ENCODE results near the gene IL17REL. TPM values are rescaled to one million over a fixed set of nuclear protein-coding genes. Genes with fewer than 3 reads are reported as not detected.

Gene IL17REL
- total and polyA plus RNA-seq, 2 of the 13 experiments (the other 11 are each of a cell fraction or from before 2014, with no cell fraction given), result not detected

DNA sequence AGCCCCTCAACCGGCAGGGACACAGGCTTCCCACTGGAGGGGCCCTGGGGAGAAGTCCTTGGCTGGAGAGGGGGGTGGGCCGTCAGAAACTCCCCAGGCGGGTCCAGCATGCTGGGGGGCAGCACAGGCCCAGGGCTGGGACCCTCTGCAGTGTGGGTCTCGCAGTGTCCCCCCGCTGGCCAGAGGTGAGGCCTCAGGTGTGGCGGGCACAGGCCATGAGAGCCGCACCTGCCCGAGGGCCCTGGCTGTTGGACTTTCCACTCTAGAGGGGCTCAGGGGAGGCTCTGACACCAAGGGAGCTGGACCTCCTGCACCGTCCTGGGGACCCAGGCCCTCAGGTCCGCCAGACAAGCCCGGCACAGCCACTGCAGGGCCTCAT is 62.7 kb downstream of the IL17REL start (continued):
- no peak for TF ChIP-seq KAT7 (CRISPR knock-in tag; IDR thresholded peaks at IDR 0.05; ENCODE audit: borderline replicate concordance)
- no peak for TF ChIP-seq ZZZ3 (CRISPR knock-in tag; IDR thresholded peaks at IDR 0.05; ENCODE audit: borderline replicate concordance)
- TF ChIP-seq, protein P1, sequence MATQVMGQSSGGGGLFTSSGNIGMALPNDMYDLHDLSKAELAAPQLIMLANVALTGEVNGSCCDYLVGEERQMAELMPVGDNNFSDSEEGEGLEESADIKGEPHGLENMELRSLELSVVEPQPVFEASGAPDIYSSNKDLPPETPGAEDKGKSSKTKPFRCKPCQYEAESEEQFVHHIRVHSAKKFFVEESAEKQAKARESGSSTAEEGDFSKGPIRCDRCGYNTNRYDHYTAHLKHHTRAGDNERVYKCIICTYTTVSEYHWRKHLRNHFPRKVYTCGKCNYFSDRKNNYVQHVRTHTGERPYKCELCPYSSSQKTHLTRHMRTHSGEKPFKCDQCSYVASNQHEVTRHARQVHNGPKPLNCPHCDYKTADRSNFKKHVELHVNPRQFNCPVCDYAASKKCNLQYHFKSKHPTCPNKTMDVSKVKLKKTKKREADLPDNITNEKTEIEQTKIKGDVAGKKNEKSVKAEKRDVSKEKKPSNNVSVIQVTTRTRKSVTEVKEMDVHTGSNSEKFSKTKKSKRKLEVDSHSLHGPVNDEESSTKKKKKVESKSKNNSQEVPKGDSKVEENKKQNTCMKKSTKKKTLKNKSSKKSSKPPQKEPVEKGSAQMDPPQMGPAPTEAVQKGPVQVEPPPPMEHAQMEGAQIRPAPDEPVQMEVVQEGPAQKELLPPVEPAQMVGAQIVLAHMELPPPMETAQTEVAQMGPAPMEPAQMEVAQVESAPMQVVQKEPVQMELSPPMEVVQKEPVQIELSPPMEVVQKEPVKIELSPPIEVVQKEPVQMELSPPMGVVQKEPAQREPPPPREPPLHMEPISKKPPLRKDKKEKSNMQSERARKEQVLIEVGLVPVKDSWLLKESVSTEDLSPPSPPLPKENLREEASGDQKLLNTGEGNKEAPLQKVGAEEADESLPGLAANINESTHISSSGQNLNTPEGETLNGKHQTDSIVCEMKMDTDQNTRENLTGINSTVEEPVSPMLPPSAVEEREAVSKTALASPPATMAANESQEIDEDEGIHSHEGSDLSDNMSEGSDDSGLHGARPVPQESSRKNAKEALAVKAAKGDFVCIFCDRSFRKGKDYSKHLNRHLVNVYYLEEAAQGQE (IDR thresholded peaks at IDR 0.05; ENCODE audit: borderline replicate concordance in 1 of 2, low read depth in 1 of 2, low read length in 2 of 2), result no peak
- TF ChIP-seq TBX3 (IDR thresholded peaks at IDR 0.05; ENCODE audit: borderline replicate concordance), result no peak
- TF ChIP-seq ZFY (CRISPR knock-in tag; IDR thresholded peaks at IDR 0.05), result peak; percentile 32; the same call in 1 of the 2 replicates
- TF ChIP-seq ARNTL (CRISPR knock-in tag; IDR thresholded peaks at IDR 0.05), result 0 out of 2 replicates have a peak, but pooled peaks have one; percentile 21
- no peak for TF ChIP-seq MAFG (CRISPR knock-in tag; IDR thresholded peaks at IDR 0.05)
- TF ChIP-seq, protein P2, sequence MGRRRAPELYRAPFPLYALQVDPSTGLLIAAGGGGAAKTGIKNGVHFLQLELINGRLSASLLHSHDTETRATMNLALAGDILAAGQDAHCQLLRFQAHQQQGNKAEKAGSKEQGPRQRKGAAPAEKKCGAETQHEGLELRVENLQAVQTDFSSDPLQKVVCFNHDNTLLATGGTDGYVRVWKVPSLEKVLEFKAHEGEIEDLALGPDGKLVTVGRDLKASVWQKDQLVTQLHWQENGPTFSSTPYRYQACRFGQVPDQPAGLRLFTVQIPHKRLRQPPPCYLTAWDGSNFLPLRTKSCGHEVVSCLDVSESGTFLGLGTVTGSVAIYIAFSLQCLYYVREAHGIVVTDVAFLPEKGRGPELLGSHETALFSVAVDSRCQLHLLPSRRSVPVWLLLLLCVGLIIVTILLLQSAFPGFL (CRISPR knock-in tag; IDR thresholded peaks at IDR 0.05), result no peak
- no peak for TF ChIP-seq RFXAP (CRISPR knock-in tag; IDR thresholded peaks at IDR 0.05; ENCODE audit: borderline replicate concordance)
- TF ChIP-seq CBX5 (CRISPR knock-in tag; IDR thresholded peaks at IDR 0.05; ENCODE audit: borderline replicate concordance), result no peak
- no peak for TF ChIP-seq CENPT (CRISPR knock-in tag; IDR thresholded peaks at IDR 0.05; ENCODE audit: low read depth)
- no peak for TF ChIP-seq ARID5B (CRISPR knock-in tag; IDR thresholded peaks at IDR 0.05)
- TF ChIP-seq, protein P3, sequence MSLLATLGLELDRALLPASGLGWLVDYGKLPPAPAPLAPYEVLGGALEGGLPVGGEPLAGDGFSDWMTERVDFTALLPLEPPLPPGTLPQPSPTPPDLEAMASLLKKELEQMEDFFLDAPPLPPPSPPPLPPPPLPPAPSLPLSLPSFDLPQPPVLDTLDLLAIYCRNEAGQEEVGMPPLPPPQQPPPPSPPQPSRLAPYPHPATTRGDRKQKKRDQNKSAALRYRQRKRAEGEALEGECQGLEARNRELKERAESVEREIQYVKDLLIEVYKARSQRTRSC (CRISPR knock-in tag; IDR thresholded peaks at IDR 0.05; ENCODE audit: low read depth), result no peak
- no peak for TF ChIP-seq AKAP8 (CRISPR knock-in tag; IDR thresholded peaks at IDR 0.05)
- TF ChIP-seq HMG20B (CRISPR knock-in tag; conservative IDR thresholded peaks at IDR 0.05), result no peak
- TF ChIP-seq HMGA1 (CRISPR knock-in tag; conservative IDR thresholded peaks at IDR 0.05), result no peak
- no peak for TF ChIP-seq JARID2 (CRISPR knock-in tag; IDR thresholded peaks at IDR 0.05; ENCODE audit: insufficient replicate concordance)
- TF ChIP-seq, protein P4, sequence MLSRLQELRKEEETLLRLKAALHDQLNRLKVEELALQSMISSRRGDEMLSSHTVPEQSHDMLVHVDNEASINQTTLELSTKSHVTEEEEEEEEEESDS (CRISPR knock-in tag; IDR thresholded peaks at IDR 0.05; ENCODE audit: borderline replicate concordance), result no peak
- TF ChIP-seq ZNF512 (CRISPR knock-in tag; IDR thresholded peaks at IDR 0.05), result no peak

Measured in HepG2 (cell line).